Peyer's patch (tissue), 4 donors: Measurements from ENCODE around the gene MGAT5B. TPM values are rescaled to one million over a fixed set of nuclear protein-coding genes. Genes with fewer than 3 reads are reported as not detected.
"Not testable (repeated sequence)": the region's sequence is repeated elsewhere in the genome, so short reads cannot be mapped to it uniquely, and the experiment has no call there.

Experiments
- DNase-seq, 3 donors: peaks; one replicate each; pipeline ENCODE4 v3.0.0-alpha.2; 2017 to 2019
- H3K27ac ChIP-seq, 4 donors: fragments of 200-600 bp; sonication (generic); one replicate each; pipeline ENCODE4 v1.5.1; 2016 to 2019
- H3K27me3 ChIP-seq, 2 donors: fragments of 200-600 bp; sonication (generic); one replicate each; pipeline ENCODE4 v1.5.1; 2019
- H3K36me3 ChIP-seq, 3 donors: fragments of 200-600 bp; sonication (generic); one replicate each; pipeline ENCODE4 v1.5.1; 2016 to 2019
- H3K4me1 ChIP-seq, 4 donors: fragments of 200-600 bp; sonication (generic); one replicate each; pipeline ENCODE4 v1.5.1; 2016 to 2019
- H3K4me3 ChIP-seq, 4 donors: fragments of 200-600 bp; sonication (generic); 1 replicate in 3 of 4; 2 replicates in 1 of 4; pipeline ENCODE4 v1.5.1; 2016 to 2019; ENCODE audit warnings: mild to moderate bottlenecking in 1 of 4
- H3K9me3 ChIP-seq, 4 donors: fragments of 200-600 bp; sonication (generic); one replicate each; pipeline ENCODE4 v1.5.1; 2016 to 2019; ENCODE audit warnings: mild to moderate bottlenecking in 1 of 4
- CTCF ChIP-seq, 6 experiments: fragments of 450-650 bp in 4 of 6; fragments of 200-600 bp in 2 of 6; sonication (generic) in 1 of 6; IDR thresholded peaks; one replicate each; pipeline ENCODE4 v1.5.1; 2017 to 2019; ENCODE audit warnings: antibody characterized with exemption in 6 of 6, mild to moderate bottlenecking in 3 of 6, moderate library complexity in 1 of 6
- POLR2A ChIP-seq, 2 donors: fragments of 450-650 bp; IDR thresholded peaks; one replicate each; pipeline ENCODE4 v1.5.1; 2017; ENCODE audit warnings: antibody characterized with exemption in 2 of 2, mild to moderate bottlenecking in 2 of 2, moderate library complexity in 2 of 2
- total RNA-seq, 4 donors: library from RNA; depleted of rRNA; stranded (reverse); fragments of >200 nt; gene quantifications; one replicate each; pipeline ENCODE4 v1.1.0, GENCODE V29; 2016

Gene MGAT5B
- total RNA-seq, 4 donors from 2014 or later: 0.27 to 6.6 (median 0.47) TPM; not detected in 1

DNA sequence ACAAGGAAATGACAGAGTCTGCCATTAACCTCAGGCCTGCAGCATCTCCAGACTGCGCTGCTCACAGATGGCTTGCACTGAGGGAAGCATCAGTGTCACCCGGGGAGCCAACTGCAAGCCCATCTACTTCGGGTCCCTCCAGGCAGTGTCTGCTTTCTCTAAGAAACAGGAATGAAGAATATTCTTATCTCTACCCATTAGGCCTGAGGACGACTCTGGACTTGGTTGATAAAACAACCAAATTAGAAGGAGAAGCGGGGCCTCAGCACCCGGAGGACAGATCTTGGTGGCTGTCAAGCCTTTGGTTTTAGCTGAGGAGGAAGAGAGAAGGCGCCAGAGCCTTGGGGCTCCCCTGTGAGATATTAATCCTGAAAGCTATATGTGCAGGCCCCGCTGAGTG lies 19.5 kb upstream of the MGAT5B start:
- Histone ChIP-seq H3K9me3 (no peaks in the 10 kb centered on the region), H3K4me1 (no peaks in the 10 kb centered on the region), H3K36me3 (no peaks in the 10 kb centered on the region), H3K27ac (no peak overlapping the region), H3K4me3 (no peak overlapping the region), H3K27me3 (no peaks in the 10 kb centered on the region)
- TF ChIP-seq POLR2A (IDR thresholded peaks at IDR 0.05): no peak
- TF ChIP-seq CTCF (IDR thresholded peaks at IDR 0.05): no peak
- DNase-seq: no peak

- not testable (repeated sequence) for H3K36me3 ChIP-seq, H3K9me3 ChIP-seq, H3K27me3 ChIP-seq, H3K27ac ChIP-seq, DNase-seq, H3K4me3 ChIP-seq, H3K4me1 ChIP-seq
Measured at GRCh38 chr17:76849160-76849559, 19.0 kb upstream of the MGAT5B start.

DNA sequence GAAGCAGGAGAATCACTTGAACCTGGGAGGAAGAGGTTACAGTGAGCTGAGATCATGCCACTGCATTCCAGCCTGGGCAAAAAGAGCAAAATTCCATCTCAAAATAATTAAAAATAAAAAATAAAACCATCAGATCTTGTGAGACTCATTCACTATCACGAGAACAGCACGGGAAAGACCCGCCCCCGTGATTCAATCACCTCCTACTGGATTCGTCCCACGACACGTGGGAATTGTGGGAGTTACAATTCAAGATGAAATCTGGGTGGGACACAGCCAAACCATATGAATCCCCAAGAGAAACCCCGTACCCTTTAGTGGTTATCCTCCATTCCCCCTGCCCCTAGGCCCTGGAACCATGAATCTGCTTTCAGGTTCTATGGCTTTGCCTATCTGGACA lies 15.4 kb upstream of the MGAT5B start:
- DNase-seq: no peak
- Histone ChIP-seq H3K4me3 (no peak overlapping the region), H3K27me3 (no peaks in the 10 kb centered on the region), H3K27ac (no peak overlapping the region), H3K36me3 (no peaks in the 10 kb centered on the region), H3K9me3 (no peaks in the 10 kb centered on the region), H3K4me1 (no peaks in the 10 kb centered on the region)
- TF ChIP-seq CTCF (IDR thresholded peaks at IDR 0.05): no peak
- TF ChIP-seq POLR2A (IDR thresholded peaks at IDR 0.05): no peak

DNA sequence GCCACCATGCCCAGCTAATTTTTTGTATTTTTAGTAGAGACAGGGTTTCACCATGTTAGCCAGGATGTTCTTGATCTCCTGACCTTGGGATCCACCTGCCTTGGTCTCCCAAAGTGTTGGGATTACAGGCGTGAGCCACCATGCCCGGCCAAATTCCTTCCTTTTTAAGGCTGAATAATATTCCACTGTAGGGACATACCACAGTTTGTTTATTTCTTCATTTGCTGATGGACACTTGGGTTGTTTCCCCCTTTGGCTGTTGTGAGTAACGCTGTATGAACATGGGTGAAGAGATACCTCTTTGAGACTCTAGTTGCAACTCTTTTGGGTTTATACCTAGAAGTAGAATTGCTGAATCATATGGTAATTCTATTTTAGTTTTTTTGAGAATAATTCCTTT lies 13.1 kb upstream of the MGAT5B start:
- H3K36me3 ChIP-seq: no peaks in the 10 kb centered on the region
- DNase-seq: no peak
- H3K4me3 ChIP-seq: no peak overlapping the region
- no peak overlapping the region for H3K27ac ChIP-seq
- TF ChIP-seq POLR2A (IDR thresholded peaks at IDR 0.05): no peak
- TF ChIP-seq CTCF (IDR thresholded peaks at IDR 0.05): no peak
- H3K27me3 ChIP-seq: no peaks in the 10 kb centered on the region
- H3K9me3 ChIP-seq: no peaks in the 10 kb centered on the region
- H3K4me1 ChIP-seq: no peaks in the 10 kb centered on the region

GRCh38 chr17:76862079-76862478 lies 6.1 kb upstream of the MGAT5B start:
- H3K4me1 ChIP-seq: no peaks in the 10 kb centered on the region
- H3K9me3 ChIP-seq: no peaks in the 10 kb centered on the region
- H3K36me3 ChIP-seq: no peaks in the 10 kb centered on the region
- DNase-seq: no peak
- no peak overlapping the region for H3K27ac ChIP-seq
- H3K4me3 ChIP-seq: no peak overlapping the region
- no peak for TF ChIP-seq CTCF (IDR thresholded peaks at IDR 0.05)
- TF ChIP-seq POLR2A (IDR thresholded peaks at IDR 0.05): no peak
- H3K27me3 ChIP-seq: no peaks in the 10 kb centered on the region

DNA sequence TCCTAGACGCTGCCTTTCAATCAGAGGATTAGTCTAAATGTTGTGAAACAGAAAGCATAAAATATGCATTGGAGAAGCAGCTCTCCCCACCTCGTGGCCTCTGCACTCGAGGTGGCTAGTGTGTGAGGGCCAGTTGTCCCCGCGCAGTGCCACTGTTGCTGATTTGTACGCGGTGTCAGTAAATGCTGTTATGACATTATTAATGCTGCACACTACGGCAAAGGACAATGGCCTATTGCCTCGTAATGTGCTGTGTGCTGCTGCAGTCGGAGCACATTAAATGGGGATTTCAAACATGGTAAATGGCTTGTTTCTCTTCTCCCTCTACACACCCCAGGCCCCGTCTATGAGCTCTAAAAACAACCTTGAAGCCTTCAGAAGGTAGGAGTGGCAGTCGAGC lies 5.7 kb upstream of the MGAT5B start:
- H3K36me3 ChIP-seq: no peaks in the 10 kb centered on the region
- no peaks in the 10 kb centered on the region for H3K9me3 ChIP-seq
- TF ChIP-seq CTCF (IDR thresholded peaks at IDR 0.05) (no peak), POLR2A (IDR thresholded peaks at IDR 0.05) (no peak)
- H3K4me3 ChIP-seq: no peak overlapping the region
- no peaks in the 10 kb centered on the region for H3K27me3 ChIP-seq
- no peak overlapping the region for H3K27ac ChIP-seq
- DNase-seq: no peak
- H3K4me1 ChIP-seq: no peaks in the 10 kb centered on the region
